Smooth muscle cell of trachea (primary cell): Measurements from ENCODE around the gene CLEC9A. TPM values are rescaled to one million over a fixed set of nuclear protein-coding genes. Genes with fewer than 3 reads are reported as not detected.

Experiments
- total RNA-seq: library from RNA; depleted of rRNA; stranded (reverse); fragments of >200 nt; gene quantifications from 2 replicates; pipeline ENCODE4 v1.2.1, GENCODE V29; 2014

CLEC9A gene
- not detected in 2 replicates for total RNA-seq

DNA sequence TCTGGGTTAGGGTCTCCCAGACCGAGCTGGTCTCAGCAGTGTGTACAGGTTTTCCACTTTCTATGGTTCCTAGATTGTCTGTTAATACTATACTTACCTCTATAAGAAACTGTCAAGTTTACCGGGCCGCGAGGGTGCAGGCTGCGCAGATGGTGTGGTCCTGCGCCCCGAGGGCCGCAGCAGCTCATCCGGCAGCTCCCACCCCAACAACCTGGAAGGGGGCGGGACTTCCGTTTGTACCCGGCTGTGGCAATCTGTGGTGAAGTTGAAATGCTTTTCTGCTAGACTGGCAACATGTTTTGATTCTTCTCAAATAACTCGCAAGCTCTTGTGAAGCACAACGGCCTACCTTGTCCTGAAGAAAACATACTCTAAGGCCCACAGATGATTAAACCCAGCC lies at the start of gene CLEC9A:
CLEC9A (plus strand) TSS at position 237 of the 400 bp plus-strand sequence. CDS start 22,006 bp downstream, outside the sequence.

DNA sequence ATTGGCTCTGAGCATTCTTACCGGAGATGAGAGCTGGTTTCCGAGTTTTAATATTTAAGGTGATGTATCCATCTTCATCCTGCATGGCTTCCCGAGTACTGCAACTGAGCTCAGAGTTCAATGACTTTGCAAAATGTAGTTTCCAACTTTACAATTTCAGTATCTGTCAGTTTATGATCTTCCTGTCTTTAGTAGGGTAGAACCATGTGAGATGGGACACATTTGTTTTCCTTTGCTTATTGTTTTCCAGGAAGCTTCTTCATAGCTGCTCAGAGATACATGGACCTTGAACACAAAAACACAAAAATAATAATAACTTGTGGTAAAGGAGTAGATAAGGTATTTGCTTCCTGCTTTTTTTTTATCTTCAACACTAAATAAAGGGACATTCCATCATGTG lies 31.5 kb upstream of the CLEC9A start, which contains the start of gene CLEC1B:
CLEC1B (minus strand) TSS at position 106 of the 400 bp plus-strand sequence; CDS start at position 85, 21 bp downstream.

DNA sequence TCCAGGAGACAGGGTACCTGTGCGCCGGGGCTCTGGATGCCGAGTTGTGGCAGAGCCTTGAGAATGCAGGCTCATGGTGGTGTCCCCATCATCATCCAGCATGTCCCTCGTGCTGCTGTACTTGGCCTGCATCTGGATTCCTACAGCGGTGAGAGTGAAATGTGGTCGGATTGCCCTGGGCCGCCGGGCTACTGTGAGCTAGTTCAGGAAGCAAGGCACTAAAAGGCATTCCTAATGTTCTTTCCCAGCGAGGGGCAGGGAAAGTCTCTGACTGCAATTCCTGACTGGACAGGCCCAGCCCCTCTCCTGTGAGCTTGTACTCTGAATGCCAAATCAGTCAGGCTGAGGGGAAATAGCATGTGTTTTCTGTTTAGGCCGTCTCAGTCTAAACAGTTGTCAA lies 68.3 kb downstream of the CLEC9A start, which contains the start of gene CLEC1A:
CLEC1A (minus strand) TSS at position 195 of the 400 bp plus-strand sequence; CDS start at position 132, 63 bp downstream.

Other genes with a start within 250 kb of the CLEC9A start
- 0.15 TPM in 1 of 2 replicates, not detected in the other for gene KLRF1, start 203.2 kb upstream of the CLEC9A start, total RNA-seq
- gene CLEC2B, start 161.3 kb upstream of the CLEC9A start, total RNA-seq, result 14.2 and 19.3 TPM in 2 replicates
- gene KLRF2, start 149.2 kb upstream of the CLEC9A start, total RNA-seq, result not detected in 2 replicates
- gene CLEC2A, start 98.3 kb upstream of the CLEC9A start, total RNA-seq, result not detected in 2 replicates
- not detected in 2 replicates for gene CLEC12A, start 59.3 kb upstream of the CLEC9A start, total RNA-seq
- not detected in 2 replicates for gene CLEC1B, start 31.6 kb upstream of the CLEC9A start, total RNA-seq
- 0.17 TPM in 1 of 2 replicates, not detected in the other for gene CLEC12B, start 20.1 kb upstream of the CLEC9A start, total RNA-seq
- gene CLEC1A, start 68.3 kb downstream of the CLEC9A start, total RNA-seq, result not detected in 2 replicates
- gene CLEC7A, start 99.5 kb downstream of the CLEC9A start, total RNA-seq, result not detected in 2 replicates
- under 0.01 TPM in 1 of 2 replicates, not detected in the other for gene OLR1, start 141.4 kb downstream of the CLEC9A start, total RNA-seq
- under 0.01 TPM in 1 of 2 replicates, not detected in the other for gene TMEM52B, start 148.3 kb downstream of the CLEC9A start, total RNA-seq
- gene GABARAPL1, start 182.2 kb downstream of the CLEC9A start, total RNA-seq, result 51.6 and 116 TPM in 2 replicates